GM19023 (cell line): ENCODE measurements around the gene DLG2.

Experiments
- ATAC-seq: cut with Tn5 transposase; IDR thresholded peaks from one replicate; pipeline ENCODE4 v1.9.1; 2021; ENCODE audit warnings: mild to moderate bottlenecking, moderate library complexity; ENCODE audit not compliant: unreplicated experiment

DLG2 gene

DNA sequence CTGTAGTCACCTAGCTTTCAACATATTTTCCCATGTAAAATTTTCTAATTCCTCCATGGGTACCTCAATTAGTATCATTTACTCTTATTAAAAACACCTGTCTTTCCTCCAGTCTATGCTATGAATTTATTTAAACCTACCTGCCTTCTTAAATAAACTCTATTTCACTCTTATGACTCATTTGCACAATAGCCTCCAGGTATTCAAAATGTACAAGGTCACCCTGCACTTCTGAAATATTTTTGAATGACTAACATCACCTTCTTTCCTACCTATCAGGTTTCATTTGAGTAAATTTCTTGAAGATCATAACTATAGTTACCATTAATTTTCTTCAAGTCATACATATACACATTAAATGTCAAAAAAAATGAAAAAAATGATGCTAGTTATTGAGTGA, 939.7 kb downstream of the DLG2 start:
- no peak for ATAC-seq

DNA sequence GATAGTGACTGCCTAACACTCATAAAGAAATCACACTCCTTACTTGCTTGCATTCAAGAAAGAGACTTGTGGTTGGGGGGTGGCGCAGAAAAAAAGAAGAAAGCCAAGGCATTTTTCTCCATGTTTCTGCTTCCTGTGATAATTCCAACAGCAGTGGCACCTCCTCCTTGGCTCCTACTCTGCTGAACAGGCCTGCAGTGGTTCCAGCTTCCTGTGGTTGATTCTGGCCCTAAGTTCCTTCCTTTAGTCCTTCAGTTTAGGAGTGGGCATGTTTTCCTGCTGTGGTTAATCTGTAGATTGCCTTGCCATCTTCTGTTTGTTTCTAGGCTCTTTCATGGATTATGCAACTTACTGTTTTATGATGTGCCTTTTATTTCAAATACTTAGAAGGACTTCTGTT, 940.4 kb downstream of the DLG2 start:
- ATAC-seq, result no peak

DNA sequence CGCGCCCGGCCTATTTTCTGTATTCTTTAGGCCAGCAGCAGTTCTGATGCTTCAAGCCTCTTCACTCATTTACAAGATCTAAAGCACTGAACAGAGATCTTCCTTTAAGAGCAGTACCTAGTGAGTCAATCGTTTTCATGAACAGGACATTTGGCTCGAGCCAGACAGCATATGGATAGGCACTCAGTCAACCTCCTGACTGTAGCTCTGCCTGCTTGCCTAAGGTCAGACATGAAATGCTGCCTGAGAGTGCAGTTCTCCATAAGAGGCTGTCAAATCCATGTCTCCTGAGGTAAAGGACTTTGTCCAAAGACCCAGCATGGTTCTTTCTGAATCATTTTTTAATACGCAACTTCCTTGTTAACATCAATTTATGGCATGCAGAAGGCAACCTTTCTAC, 941.2 kb downstream of the DLG2 start:
- ATAC-seq, result no peak

DNA sequence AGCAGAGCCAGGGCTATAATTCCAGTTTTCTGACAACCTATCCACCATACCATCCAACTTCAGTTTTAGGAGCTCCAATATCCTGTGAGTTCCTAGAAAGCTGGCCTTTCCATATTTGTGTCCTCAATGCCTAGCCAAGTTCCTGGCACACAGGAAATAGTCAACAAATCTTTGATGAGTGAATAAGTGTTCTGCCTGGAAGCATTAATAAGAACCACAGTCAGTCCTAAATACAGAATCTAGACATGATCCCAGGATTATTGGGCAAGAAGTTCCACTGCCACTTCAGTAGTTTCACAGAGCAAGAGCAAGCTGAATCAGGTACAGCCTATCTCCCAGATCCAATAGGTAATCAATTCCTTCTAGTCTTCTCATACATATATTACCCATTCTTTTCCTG, 942.0 kb downstream of the DLG2 start:
- no peak for ATAC-seq

DNA sequence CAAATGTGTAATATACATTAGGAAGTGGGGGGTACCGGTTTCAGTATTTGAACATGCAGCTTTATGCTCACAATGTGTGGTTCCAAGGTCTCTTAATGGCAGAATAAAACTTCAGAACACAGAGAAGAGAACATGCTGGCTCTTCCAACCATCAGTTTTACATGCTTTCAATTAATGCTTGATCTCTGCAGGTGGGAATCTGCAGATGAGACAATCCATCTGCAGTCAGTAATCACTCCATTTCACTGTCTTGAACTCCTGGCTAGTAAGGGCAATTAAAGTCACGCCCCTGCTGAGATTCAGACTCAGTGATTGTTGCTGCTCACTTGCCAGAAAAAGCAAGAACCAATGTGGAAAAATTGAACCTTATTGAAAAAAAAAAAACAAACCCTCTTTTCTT, 945.7 kb downstream of the DLG2 start:
- no peak for ATAC-seq

DNA sequence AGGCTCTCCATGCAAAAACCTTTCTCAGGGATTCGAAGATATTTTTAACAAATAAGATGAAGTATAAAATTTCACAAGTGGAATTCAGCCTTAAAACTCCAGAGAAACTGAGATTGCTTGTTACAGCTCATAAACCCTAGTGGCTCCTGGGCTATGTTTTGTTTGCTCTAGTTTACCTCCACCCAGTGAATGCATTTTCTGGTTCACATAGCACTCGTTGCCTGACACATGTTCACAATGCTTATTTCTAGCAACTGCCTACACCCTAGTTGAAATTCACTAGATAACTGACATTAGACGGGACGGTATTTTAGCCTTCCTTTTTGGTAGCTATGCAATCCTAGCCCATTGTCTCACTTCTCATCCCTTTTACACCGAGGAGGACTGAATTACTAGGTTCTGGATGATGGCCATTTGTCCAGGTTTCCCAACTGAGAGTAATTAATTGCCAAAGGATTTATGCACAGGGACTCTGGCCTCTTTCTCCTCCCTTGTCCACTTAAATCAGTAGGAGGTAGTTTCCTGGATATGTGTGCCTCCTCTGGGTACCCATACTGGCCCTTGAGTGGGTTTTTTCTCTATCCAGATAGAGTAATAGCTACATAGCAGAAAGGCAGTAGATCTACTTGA, 951.6 kb downstream of the DLG2 start:
- no peak for ATAC-seq

DNA sequence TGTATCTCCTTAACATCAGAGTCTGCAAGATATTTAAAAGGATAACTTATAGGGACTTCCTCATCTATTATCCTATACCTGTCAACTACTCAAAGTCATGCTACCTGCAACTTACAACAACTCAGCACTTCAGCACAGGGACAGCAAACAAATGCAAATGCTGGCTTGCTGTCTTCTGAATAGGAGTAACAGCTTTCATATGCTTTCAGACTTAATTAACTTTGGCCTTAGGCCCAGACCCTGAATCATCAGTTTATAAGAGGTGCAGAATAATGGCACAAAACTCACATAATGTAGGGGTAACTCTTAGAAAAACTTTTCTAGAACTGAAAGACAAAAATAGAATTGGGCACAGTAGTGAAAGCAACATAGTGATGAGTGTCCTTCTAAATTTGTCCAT, 953.4 kb downstream of the DLG2 start:
- no peak for ATAC-seq

DNA sequence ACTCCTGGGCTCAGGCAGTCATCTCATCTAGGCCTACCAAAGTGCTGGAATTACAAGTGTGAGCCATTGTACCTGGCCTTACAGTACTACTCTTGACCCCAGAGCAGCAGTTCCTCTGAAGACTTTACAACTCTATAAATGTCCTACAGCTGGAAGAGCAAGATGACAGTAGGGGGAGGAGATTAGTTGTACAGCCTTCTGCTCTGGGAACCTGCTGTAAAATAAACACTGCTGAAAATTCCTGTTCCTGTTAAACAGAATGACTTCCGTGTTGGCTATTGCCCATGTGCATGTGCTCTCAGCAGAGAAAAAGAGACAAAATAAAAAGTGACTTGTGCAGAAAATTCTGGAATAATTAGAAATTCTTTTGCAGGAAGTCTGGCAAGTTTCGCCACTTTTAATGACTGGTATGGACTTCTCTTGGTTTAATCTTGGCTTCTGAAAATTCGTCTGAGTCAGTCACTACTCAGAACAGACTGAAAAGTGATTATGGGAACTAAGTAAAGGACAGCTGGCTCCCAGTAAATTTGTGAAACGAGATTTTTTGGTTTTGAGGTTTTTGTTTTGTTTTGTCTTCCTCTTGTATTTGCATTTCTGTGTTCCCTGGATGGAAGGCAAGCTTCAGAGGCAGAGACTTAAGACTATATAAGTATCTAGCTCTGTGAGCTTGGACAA, 955.7 kb downstream of the DLG2 start:
- ATAC-seq, result no peak

DNA sequence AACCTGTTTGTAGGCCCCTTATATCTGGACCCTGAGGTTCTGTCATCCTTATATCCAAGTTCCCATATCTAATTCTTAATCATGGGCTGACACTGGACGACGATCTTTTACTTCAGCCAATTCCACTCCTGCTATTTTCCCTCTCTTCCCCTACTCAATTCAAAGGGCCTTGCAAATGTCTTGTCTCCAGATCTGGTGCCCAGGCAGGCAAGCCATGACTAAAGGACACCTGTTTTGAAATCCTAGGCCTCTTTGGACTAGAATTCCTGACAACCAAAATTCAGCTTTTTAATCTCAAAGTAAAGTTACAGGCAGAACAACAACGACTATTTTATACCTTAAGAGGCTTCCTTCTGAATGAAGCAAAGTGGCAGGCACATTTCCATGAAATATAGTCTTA, 963.4 kb downstream of the DLG2 start:
- ATAC-seq, result no peak

DNA sequence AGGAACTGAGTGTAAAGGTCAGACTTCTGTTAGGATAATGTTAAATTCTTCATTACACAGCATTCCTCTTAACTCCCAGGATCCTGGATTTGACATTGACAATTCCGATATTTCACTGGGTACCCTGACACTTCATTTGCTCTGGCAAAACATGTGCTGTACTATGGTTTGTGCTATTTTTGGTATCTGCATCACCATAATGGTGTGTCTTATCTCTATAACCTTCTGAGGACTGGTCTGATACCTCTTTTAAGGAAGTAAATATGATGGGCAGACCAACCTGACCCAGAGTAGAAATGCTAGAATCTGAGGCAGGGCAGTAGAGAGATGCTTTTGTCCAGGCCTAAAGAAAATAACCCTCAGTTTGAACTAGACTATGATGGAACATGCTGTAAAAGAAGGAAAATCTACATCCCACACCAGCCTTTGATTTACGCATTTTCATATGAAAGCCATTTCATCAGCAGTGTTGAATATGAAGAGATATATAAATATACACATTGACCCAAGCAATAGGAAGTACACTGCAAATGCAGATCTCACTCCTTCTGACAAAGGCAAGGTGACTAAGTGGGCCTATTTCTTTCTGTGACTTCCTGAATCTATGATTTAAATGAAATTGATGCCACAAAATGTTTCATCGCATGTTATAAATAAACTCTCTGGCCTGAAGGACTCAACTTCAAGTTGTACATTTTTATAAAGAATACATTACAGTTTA, 966.7 kb downstream of the DLG2 start:
- ATAC-seq, result no peak

DNA sequence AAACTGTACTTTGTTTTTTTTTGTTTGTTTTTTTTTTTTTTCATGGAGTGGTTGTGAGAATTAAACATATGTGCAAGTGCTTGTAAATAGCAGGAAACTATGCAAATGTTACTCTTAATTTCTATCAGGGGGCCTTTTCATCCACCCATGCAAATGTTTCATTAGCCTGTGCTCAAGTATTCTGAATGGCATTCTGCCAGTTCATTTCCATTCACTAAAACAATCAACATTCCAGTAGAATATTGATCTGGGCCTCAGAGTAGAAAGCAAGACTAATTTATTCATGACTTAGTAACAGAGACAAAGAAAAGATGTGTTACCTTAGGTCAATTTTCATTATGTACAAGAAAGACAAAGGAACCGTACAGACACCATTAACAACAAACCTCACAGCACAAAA, 971.4 kb downstream of the DLG2 start:
- no peak for ATAC-seq

DNA sequence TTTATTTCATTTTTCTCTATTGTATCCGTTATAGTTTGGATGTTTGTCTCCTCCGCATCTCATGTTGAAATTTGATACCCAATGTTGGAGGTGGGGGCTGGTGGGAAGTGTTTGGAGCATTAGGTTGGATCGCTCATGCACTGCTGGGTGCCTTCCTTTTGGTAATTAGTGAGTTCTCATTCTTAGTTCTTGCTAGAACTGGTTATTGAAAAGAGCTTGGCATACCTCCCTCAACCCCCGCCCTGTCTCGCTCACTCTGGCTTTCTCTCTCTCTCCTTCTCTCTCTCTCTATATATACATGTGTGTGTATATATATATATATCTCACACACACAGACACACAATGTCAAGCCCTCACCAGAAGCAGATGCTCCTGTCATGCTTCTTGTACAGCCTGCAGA, 978.7 kb downstream of the DLG2 start:
- ATAC-seq, result no peak

DNA sequence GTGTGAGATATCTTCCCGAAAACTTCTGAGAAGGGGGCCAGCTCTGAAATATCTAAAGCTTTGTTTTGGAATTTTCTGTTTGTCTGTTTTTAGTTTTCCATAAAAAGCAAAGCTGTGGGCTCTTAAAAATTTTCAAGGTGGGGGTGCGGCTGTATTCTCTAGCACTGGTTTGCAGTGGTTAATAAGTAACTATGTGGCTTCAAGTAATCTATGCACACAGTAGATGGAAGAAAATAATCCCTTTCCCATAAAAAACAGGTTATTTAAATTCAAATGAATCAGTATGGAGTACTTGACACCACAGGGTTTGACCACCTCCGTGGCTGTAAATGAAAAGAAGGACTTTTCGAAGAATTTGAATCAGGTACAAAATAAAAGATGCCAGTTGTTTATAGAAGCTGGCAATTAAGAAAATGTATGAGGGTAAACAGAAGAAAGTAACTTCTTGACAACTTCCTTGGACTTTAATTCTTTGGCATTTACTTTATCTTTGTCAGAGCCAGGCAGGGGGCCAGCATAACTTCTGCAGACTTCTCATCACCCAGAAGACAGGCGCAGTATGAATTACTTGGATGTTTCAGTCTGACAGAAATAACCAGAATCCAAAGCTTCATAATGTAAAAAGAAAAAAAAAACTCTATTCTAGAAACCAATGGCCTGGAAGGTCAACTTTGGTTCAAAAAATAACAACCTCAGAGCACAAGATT, 981.0 kb downstream of the DLG2 start:
- ATAC-seq, result no peak

DNA sequence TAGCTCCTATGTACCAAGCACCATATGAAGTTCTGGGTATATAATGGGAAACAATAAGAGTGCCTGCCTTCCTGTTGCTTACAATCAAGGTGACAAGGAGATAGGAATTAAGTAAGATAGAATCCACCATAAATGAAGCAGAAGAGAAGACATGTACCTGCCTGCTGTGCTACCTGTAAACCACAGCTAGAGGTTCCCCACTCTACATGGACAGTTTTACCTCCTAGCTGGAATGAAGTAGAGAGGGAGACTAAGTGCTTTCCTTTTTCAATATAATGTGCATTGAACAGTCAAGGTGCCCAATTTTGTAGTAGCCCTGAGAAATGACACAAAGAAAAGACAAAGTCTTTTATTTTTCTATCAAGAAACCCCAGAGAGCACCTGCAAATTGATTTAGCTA, 984.6 kb downstream of the DLG2 start:
- no peak for ATAC-seq

DNA sequence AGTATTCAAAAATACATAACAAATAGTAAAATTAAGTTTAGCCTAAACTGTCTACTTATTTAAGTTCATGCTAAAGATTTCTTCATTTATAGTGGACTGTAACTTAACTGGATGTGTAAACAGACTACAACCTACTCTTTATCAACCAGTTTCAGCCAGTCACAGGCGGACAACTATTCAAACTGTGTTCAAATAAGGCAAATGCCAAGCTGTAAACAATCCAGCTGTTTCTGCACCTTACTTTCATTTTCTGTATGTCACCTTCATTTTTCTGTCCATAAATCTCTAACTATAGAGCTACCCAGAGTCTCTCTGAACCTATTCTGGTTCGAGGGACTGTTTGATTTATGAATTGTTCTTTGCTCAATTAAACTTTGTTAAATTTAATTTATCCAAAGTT, 992.8 kb downstream of the DLG2 start:
- no peak for ATAC-seq

DNA sequence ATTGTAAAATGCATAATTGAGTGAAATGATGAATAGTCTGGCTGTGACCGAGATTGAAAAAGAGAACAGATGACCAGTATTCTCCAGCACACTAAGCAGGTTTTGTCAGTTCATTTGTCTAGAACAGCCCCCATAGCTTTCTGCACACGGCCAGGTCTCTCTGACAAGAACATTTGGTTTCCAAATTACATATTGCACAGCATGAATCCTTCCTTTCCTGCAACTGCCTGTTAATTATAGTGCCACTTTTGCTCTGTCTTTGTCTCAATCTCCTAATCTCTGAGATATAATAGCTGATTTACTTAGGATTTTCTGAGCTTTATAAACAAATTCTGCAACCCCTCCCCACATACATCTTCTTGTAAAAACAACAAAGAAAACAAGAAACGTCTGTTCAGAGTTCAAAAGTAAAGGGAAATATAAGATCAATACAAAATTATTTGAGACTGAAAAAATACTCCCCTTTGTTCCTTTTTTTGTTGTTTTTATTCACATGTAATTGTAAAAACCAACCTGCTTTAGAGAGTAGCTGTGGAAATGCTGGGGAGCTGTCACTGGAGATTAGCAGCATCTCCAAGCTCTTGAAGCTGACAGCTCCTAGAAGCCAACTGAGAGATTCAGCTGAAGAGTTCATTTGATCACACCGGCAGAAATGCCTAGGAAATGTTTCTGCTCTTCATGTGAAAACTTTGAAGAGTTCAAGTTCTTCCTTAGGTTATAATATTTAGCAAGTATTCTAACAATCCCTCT, 998.1 kb downstream of the DLG2 start:
- ATAC-seq, result no peak

DNA sequence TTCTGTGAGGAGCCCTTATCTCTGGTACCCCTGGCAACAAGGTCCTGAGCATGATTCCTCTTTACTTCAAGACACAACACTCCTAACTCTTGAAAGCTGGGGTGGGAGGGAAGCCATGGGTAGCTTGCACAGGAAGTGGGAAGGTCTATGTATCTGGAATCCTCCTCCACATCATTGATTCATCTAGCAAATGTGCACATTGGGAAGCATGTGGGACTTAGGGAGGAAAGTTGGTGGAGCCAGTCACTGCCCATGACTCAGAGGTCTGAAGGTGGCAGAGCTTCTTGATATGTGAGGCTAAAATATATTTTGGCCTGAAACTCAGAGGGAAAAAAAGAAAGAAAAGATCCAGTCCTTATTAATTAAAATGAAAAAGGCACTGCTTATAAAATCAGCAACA, 1000.9 kb downstream of the DLG2 start:
- ATAC-seq, result no peak

DNA sequence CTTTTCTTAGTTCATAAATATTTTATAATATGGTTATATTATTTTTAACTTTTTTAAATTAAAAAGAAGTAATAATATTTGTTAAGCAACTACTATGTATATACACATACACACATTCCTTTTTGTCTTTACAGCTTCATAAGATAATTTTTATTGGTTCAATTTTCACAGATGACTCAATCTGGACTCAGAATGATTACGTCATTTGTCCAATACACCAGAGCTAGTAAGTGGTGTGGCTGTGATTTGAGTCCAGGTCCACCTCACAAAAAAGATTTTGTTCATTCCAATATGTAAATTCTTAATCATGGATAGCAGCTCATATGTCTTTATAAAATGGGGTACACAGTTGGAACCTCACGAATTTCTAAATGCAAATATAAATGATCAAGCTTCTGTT, 1014.5 kb downstream of the DLG2 start:
- ATAC-seq, result no peak

DNA sequence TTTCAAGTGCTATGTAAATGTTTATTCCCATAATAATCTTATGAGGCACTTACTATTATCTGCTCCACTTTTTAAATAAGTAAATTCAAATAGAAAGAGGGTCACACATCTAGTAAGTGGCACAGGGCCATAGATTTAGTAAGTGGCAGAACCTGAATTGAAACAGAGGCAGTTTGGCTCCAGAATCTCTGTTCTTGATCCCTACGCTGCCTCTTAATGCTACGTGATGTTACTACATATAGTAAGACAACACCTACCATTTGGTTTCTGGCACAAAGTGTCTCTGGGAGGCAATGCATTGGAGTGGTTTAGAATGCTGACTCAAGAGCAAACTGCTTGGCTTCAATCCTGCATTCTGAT, 1018.3 kb downstream of the DLG2 start:
- no peak for ATAC-seq

DNA sequence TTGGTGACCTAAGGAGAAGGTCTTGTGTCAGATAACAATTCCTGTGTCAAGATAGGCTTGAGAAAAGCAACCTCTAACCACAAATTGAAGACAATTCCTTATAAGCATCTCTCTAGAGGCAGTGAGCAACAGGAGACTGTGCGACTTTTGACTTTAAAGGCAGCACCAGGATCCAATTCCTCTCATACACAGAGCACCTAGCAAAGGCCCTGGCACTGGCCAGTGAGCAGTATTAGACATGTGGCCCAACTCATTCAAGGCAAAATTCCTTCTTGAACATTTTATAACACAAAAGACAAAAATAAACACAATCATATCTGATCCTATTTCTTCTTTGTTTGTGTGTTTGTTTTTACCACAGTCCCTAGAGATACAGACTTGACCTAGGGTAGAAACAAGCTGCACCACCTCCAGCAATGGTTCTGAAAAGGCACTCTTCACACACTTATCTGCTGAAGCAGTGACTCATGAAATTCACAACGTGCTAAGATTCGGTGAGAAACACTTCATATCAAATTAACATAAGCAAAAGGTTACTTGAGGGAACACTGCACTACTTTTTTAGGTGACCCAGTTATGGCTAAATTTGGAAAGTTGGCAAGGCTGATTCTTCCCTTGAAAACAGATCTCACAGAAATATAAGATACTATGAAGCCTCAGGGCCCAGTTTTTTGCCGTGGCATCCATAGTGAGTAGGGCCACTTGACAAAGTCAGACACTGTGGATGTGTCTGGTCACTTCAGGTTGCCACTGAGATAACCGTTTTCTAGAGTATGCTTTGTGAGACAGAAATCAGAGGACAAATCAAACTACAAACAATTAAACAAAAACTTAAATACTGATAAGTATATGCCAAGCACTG, 1018.9 kb downstream of the DLG2 start:
- no peak for ATAC-seq
